ENCODE results near the gene KIR2DL4. TPM values are rescaled to one million over a fixed set of nuclear protein-coding genes. Genes with fewer than 3 reads are reported as not detected.
"Not testable (repeated sequence)": the region's sequence is repeated elsewhere in the genome, so short reads cannot be mapped to it uniquely, and the experiment has no call there.

The KIR2DL4 gene
- total RNA-seq, 1 experiment from 2014 or later: not detected

- BruUV-seq (replicated peaks); H3K4me1 Mint-ChIP-seq (ENCODE audit: insufficient read depth, unreplicated experiment); H3K36me3 Mint-ChIP-seq (ENCODE audit: insufficient read depth, unreplicated experiment); H3K4me3 Mint-ChIP-seq (ENCODE audit: unreplicated experiment); H3K27me3 Mint-ChIP-seq (ENCODE audit: insufficient read depth, unreplicated experiment); H3K27ac Mint-ChIP-seq (ENCODE audit: low read depth, unreplicated experiment); intact Hi-C loops (cut with micrococcal nuclease): not testable (repeated sequence)
- peak; percentile 90 for DNase-seq (ENCODE audit: unreplicated experiment)
- POLR2A ChIA-PET: interaction anchor here (0.7 kb wide), 1 partner anchor 755 kb away, joined by 3 read pairs; no protein-coding TSS in a partner anchor
- peaks cover 64% of the 10 kb centered on the region for H3K9me3 Mint-ChIP-seq (ENCODE audit: unreplicated experiment)
- CTCF ChIA-PET: interaction anchor here (0.7 kb wide), 1 partner anchor 99 kb away, joined by 3 read pairs; no protein-coding TSS in a partner anchor
Measured at GRCh38 chr19:54771018-54771960, 32.1 kb upstream of the KIR2DL4 start.

GRCh38 chr19:54772666-54773065, 30.7 kb upstream of the KIR2DL4 start:
- H3K27ac Mint-ChIP-seq (ENCODE audit: low read depth, unreplicated experiment); DNase-seq (ENCODE audit: unreplicated experiment); intact Hi-C loops (cut with micrococcal nuclease); H3K36me3 Mint-ChIP-seq (ENCODE audit: insufficient read depth, unreplicated experiment); CTCF ChIA-PET; H3K4me3 Mint-ChIP-seq (ENCODE audit: unreplicated experiment); H3K27me3 Mint-ChIP-seq (ENCODE audit: insufficient read depth, unreplicated experiment); POLR2A ChIA-PET; BruUV-seq (replicated peaks); H3K4me1 Mint-ChIP-seq (ENCODE audit: insufficient read depth, unreplicated experiment): not testable (repeated sequence)
- peaks cover 67% of the 10 kb centered on the region for H3K9me3 Mint-ChIP-seq (ENCODE audit: unreplicated experiment)

GRCh38 chr19:54775095-54775815, 28.2 kb upstream of the KIR2DL4 start:
- not testable (repeated sequence) for H3K4me1 Mint-ChIP-seq (ENCODE audit: insufficient read depth, unreplicated experiment); H3K36me3 Mint-ChIP-seq (ENCODE audit: insufficient read depth, unreplicated experiment)

GRCh38 chr19:54775830-54776229, 27.6 kb upstream of the KIR2DL4 start:
- H3K27me3 Mint-ChIP-seq (ENCODE audit: insufficient read depth, unreplicated experiment); H3K36me3 Mint-ChIP-seq (ENCODE audit: insufficient read depth, unreplicated experiment); CTCF ChIA-PET: not testable (repeated sequence)

More at GRCh38 chr19:54775095-54775815, 28.2 kb upstream of the KIR2DL4 start:
- peaks cover 68% of the 10 kb centered on the region for H3K9me3 Mint-ChIP-seq (ENCODE audit: unreplicated experiment)
- H3K27ac Mint-ChIP-seq (ENCODE audit: low read depth, unreplicated experiment); H3K4me3 Mint-ChIP-seq (ENCODE audit: unreplicated experiment); CTCF ChIA-PET; DNase-seq (ENCODE audit: unreplicated experiment); POLR2A ChIA-PET; BruUV-seq (replicated peaks); intact Hi-C loops (cut with micrococcal nuclease); H3K27me3 Mint-ChIP-seq (ENCODE audit: insufficient read depth, unreplicated experiment): not testable (repeated sequence)

GRCh38 chr19:54777851-54778250, 25.6 kb upstream of the KIR2DL4 start:
- H3K36me3 Mint-ChIP-seq (ENCODE audit: insufficient read depth, unreplicated experiment); POLR2A ChIA-PET; H3K4me3 Mint-ChIP-seq (ENCODE audit: unreplicated experiment); H3K27me3 Mint-ChIP-seq (ENCODE audit: insufficient read depth, unreplicated experiment); BruUV-seq (replicated peaks); H3K27ac Mint-ChIP-seq (ENCODE audit: low read depth, unreplicated experiment); intact Hi-C loops (cut with micrococcal nuclease); CTCF ChIA-PET; H3K4me1 Mint-ChIP-seq (ENCODE audit: insufficient read depth, unreplicated experiment); DNase-seq (ENCODE audit: unreplicated experiment): not testable (repeated sequence)
- peaks cover 56% of the 10 kb centered on the region for H3K9me3 Mint-ChIP-seq (ENCODE audit: unreplicated experiment)

More at GRCh38 chr19:54775830-54776229, 27.6 kb upstream of the KIR2DL4 start:
- H3K9me3 Mint-ChIP-seq (ENCODE audit: unreplicated experiment): peaks cover 67% of the 10 kb centered on the region
- intact Hi-C loops (cut with micrococcal nuclease); BruUV-seq (replicated peaks); H3K4me3 Mint-ChIP-seq (ENCODE audit: unreplicated experiment); DNase-seq (ENCODE audit: unreplicated experiment); POLR2A ChIA-PET; H3K27ac Mint-ChIP-seq (ENCODE audit: low read depth, unreplicated experiment); H3K4me1 Mint-ChIP-seq (ENCODE audit: insufficient read depth, unreplicated experiment): not testable (repeated sequence)

GRCh38 chr19:54778896-54779295, 24.5 kb upstream of the KIR2DL4 start:
- H3K4me1 Mint-ChIP-seq (ENCODE audit: insufficient read depth, unreplicated experiment); H3K27me3 Mint-ChIP-seq (ENCODE audit: insufficient read depth, unreplicated experiment); CTCF ChIA-PET; H3K36me3 Mint-ChIP-seq (ENCODE audit: insufficient read depth, unreplicated experiment); H3K27ac Mint-ChIP-seq (ENCODE audit: low read depth, unreplicated experiment); H3K4me3 Mint-ChIP-seq (ENCODE audit: unreplicated experiment); POLR2A ChIA-PET; intact Hi-C loops (cut with micrococcal nuclease); BruUV-seq (replicated peaks): not testable (repeated sequence)
- H3K9me3 Mint-ChIP-seq (ENCODE audit: unreplicated experiment): peaks cover 52% of the 10 kb centered on the region
- DNase-seq (ENCODE audit: unreplicated experiment): peak; percentile 68

GRCh38 chr19:54782916-54783315, 20.5 kb upstream of the KIR2DL4 start:
- H3K4me3 Mint-ChIP-seq (ENCODE audit: unreplicated experiment); CTCF ChIA-PET; DNase-seq (ENCODE audit: unreplicated experiment); POLR2A ChIA-PET; intact Hi-C loops (cut with micrococcal nuclease); H3K27me3 Mint-ChIP-seq (ENCODE audit: insufficient read depth, unreplicated experiment); BruUV-seq (replicated peaks); H3K27ac Mint-ChIP-seq (ENCODE audit: low read depth, unreplicated experiment); H3K36me3 Mint-ChIP-seq (ENCODE audit: insufficient read depth, unreplicated experiment); H3K4me1 Mint-ChIP-seq (ENCODE audit: insufficient read depth, unreplicated experiment): not testable (repeated sequence)
- peaks cover 46% of the 10 kb centered on the region for H3K9me3 Mint-ChIP-seq (ENCODE audit: unreplicated experiment)

GRCh38 chr19:54786091-54786723, 17.2 kb upstream of the KIR2DL4 start:
- H3K4me1 Mint-ChIP-seq (ENCODE audit: insufficient read depth, unreplicated experiment); CTCF ChIA-PET; H3K27me3 Mint-ChIP-seq (ENCODE audit: insufficient read depth, unreplicated experiment); BruUV-seq (replicated peaks); H3K4me3 Mint-ChIP-seq (ENCODE audit: unreplicated experiment); intact Hi-C loops (cut with micrococcal nuclease); POLR2A ChIA-PET; H3K36me3 Mint-ChIP-seq (ENCODE audit: insufficient read depth, unreplicated experiment); H3K27ac Mint-ChIP-seq (ENCODE audit: low read depth, unreplicated experiment): not testable (repeated sequence)
- DNase-seq (ENCODE audit: unreplicated experiment): peak; percentile 95
- H3K9me3 Mint-ChIP-seq (ENCODE audit: unreplicated experiment): peaks cover 62% of the 10 kb centered on the region

- CTCF ChIA-PET; POLR2A ChIA-PET; BruUV-seq (replicated peaks); intact Hi-C loops (cut with micrococcal nuclease); H3K27ac Mint-ChIP-seq (ENCODE audit: low read depth, unreplicated experiment); H3K27me3 Mint-ChIP-seq (ENCODE audit: insufficient read depth, unreplicated experiment); H3K4me1 Mint-ChIP-seq (ENCODE audit: insufficient read depth, unreplicated experiment); DNase-seq (ENCODE audit: unreplicated experiment); H3K4me3 Mint-ChIP-seq (ENCODE audit: unreplicated experiment); H3K36me3 Mint-ChIP-seq (ENCODE audit: insufficient read depth, unreplicated experiment): not testable (repeated sequence)
- peaks cover 68% of the 10 kb centered on the region for H3K9me3 Mint-ChIP-seq (ENCODE audit: unreplicated experiment)
Measured at GRCh38 chr19:54788154-54788553, 15.3 kb upstream of the KIR2DL4 start.

Data from MCF 10A (cell line).